HCT116 (cell line): ENCODE data around the gene SNX9. TPM values are rescaled to one million over a fixed set of nuclear protein-coding genes. Genes with fewer than 3 reads are reported as not detected.

ENCODE experiments used
- ATAC-seq: fragments of 200-7000 bp; cut with Tn5 transposase; 2 replicates; pipeline ENCODE4 v1.9.1; 2020; ENCODE audit warnings: mild to moderate bottlenecking, moderate library complexity
- BruUV-seq: library from RNA; stranded (reverse); fragments of 400-500 nt; replicated peaks from 2 replicates; lab custom pipeline; 2021; lab: Mats Ljungman, UMichigan
- CTCF ChIA-PET: fragments of 300-600 bp; sonication (Branson Sonifier 250); formaldehyde crosslinking; loops from one replicate; lab custom pipeline; 2021; ENCODE audit warnings: antibody characterized with exemption; lab: Charles Lee
- POLR2A ChIA-PET: fragments of 300-600, 350-600 bp; sonication (Branson Sonifier 250); formaldehyde crosslinking; loops from one replicate; lab custom pipeline; 2021; ENCODE audit warnings: antibody characterized with exemption; lab: Charles Lee
- RAD21 ChIA-PET, 2 experiments: fragments of 300-600 bp; sonication (Branson Sonifier 250); formaldehyde crosslinking; loops; one replicate each; lab custom pipeline; 2023; ENCODE audit warnings: low total read pairs in 2 of 2; ENCODE audit not compliant: uncharacterized antibody in 2 of 2, unreplicated experiment in 2 of 2, low non-redundant PET in 1 of 2; lab: Charles Lee
- DNase-seq: peaks from one replicate; pipeline ENCODE4 v3.0.0-alpha.2; 2010; ENCODE audit warnings: low read depth, low spot score
- H2AFZ ChIP-seq: fragments of 200-600 bp; shearing (Covaris generic), sonication (generic); 2 replicates; pipeline ENCODE4 v1.6.1; 2017; ENCODE audit warnings: low read depth, mixed run types, mixed read lengths, antibody characterized with exemption, low read length; ENCODE audit not compliant: poor library complexity, severe bottlenecking
- H3K27ac ChIP-seq: 2 replicates; pipeline ENCODE4 v1.5.1; 2012; ENCODE audit warnings: low read depth, low read length
- H3K27me3 ChIP-seq: fragments of 200-600 bp; sonication (generic); 2 replicates; pipeline ENCODE4 v1.6.1; 2016; ENCODE audit warnings: mixed run types, low read length, mixed read lengths; ENCODE audit not compliant: insufficient read depth
- H3K36me3 ChIP-seq, 2 experiments: fragments of 200-500 bp in 1 of 2; fragments of 200-600 bp in 1 of 2; sonication (Bioruptor generic) in 1 of 2; sonication (generic) in 1 of 2; 2 replicates each; pipeline versions ENCODE4 v1.5.1 to v1.6.1; 2014 to 2016; ENCODE audit warnings: low read length in 2 of 2, inconsistent platforms in 1 of 2, mixed read lengths in 1 of 2, mixed run types in 1 of 2; ENCODE audit not compliant: insufficient read depth in 2 of 2, control insufficient read depth in 1 of 2
- H3K4me1 ChIP-seq, 2 experiments: fragments of 200-600 bp in 1 of 2; sonication (generic) in 1 of 2; 2 replicates each; pipeline versions ENCODE4 v1.5.1 to v1.6.1; 2012 to 2017; ENCODE audit warnings: low read length in 2 of 2, inconsistent platforms in 1 of 2, mild to moderate bottlenecking in 1 of 2, mixed read lengths in 1 of 2, mixed run types in 1 of 2, moderate library complexity in 1 of 2; ENCODE audit not compliant: insufficient read depth in 2 of 2, control insufficient read depth in 1 of 2
- H3K4me2 ChIP-seq: fragments of 200-600 bp; sonication (generic); 2 replicates; pipeline ENCODE4 v1.6.1; 2017; ENCODE audit warnings: mixed run types, low read length, mixed read lengths
- H3K4me3 ChIP-seq, 2 experiments: fragments of 200-600 bp in 1 of 2; sonication (generic) in 1 of 2; replicated peaks in 1 of 2; 2 replicates each; pipeline ENCODE4 v1.5.1; 2011 to 2016; ENCODE audit warnings: low read length in 2 of 2, control low read depth in 1 of 2, low read depth in 1 of 2, mild to moderate bottlenecking in 1 of 2, mixed read lengths in 1 of 2, mixed run types in 1 of 2
- H3K79me2 ChIP-seq: fragments of 200-600 bp; sonication (generic); 2 replicates; pipeline ENCODE4 v1.6.1; 2017; ENCODE audit warnings: mild to moderate bottlenecking, mixed run types, low read length, moderate library complexity, mixed read lengths; ENCODE audit not compliant: insufficient read depth
- H3K9ac ChIP-seq: fragments of 200-600 bp; sonication (generic); 2 replicates; pipeline ENCODE4 v1.6.1; 2016; ENCODE audit warnings: low read length, mixed read lengths
- H3K9me2 ChIP-seq: fragments of 200-600 bp; sonication (generic), shearing (Covaris generic); 2 replicates; pipeline ENCODE4 v1.6.1; 2017; ENCODE audit warnings: mixed run types, mild to moderate bottlenecking, moderate library complexity; ENCODE audit not compliant: insufficient read depth
- H3K9me3 ChIP-seq, 2 experiments: fragments of 200-500 bp in 1 of 2; fragments of 200-600 bp in 1 of 2; sonication (Bioruptor generic) in 1 of 2; sonication (generic) in 1 of 2; 2 replicates each; pipeline ENCODE4 v1.6.1; 2014 to 2017; ENCODE audit warnings: low read length in 2 of 2, mixed read lengths in 2 of 2, inconsistent platforms in 1 of 2, low read depth in 1 of 2, mild to moderate bottlenecking in 1 of 2, mixed run types in 1 of 2, moderate library complexity in 1 of 2; ENCODE audit not compliant: control insufficient read depth in 1 of 2, insufficient read depth in 1 of 2
- H4K20me1 ChIP-seq: fragments of 200-600 bp; sonication (generic), shearing (Covaris generic); 2 replicates; pipeline ENCODE4 v1.6.1; 2017; ENCODE audit warnings: mixed run types, mild to moderate bottlenecking, moderate library complexity; ENCODE audit not compliant: insufficient read depth
- ATF3 ChIP-seq: IDR thresholded peaks from 2 replicates; pipeline ENCODE4 v1.6.1; 2012
- CBX3 ChIP-seq: IDR thresholded peaks from 2 replicates; pipeline ENCODE4 v1.6.1; 2012; ENCODE audit warnings: low read depth
- CEBPB ChIP-seq: IDR thresholded peaks from 2 replicates; pipeline ENCODE4 v1.6.1; 2012; ENCODE audit warnings: low read depth
- CTCF ChIP-seq, 3 experiments: fragments of 200-600 bp in 1 of 3; sonication (generic) in 1 of 3; IDR thresholded peaks in 2 of 3; conservative IDR thresholded peaks in 1 of 3; 2 replicates each; pipeline ENCODE4 v1.5.1; 2012 to 2017; ENCODE audit warnings: low read depth in 2 of 3, low read length in 2 of 3, antibody characterized with exemption in 1 of 3, borderline replicate concordance in 1 of 3, control low read depth in 1 of 3, mild to moderate bottlenecking in 1 of 3, mixed read lengths in 1 of 3, mixed run types in 1 of 3, moderate library complexity in 1 of 3; ENCODE audit not compliant: insufficient read depth in 1 of 3
- EGR1 ChIP-seq: IDR thresholded peaks from 2 replicates; pipeline ENCODE4 v1.6.1; 2012; ENCODE audit warnings: low read depth
- ELF1 ChIP-seq: IDR thresholded peaks from 2 replicates; pipeline ENCODE4 v1.6.1; 2012; ENCODE audit warnings: low read depth, borderline replicate concordance
- EZH2 ChIP-seq: fragments of 200-600 bp; sonication (generic); IDR thresholded peaks from 2 replicates; pipeline ENCODE4 v1.6.1; 2017; ENCODE audit warnings: antibody characterized with exemption, mixed run types
- EZH2phosphoT487 ChIP-seq: fragments of 200-600 bp; IDR thresholded peaks from 2 replicates; pipeline ENCODE4 v1.6.1; 2018; ENCODE audit warnings: antibody characterized with exemption, borderline replicate concordance
- JUND ChIP-seq: IDR thresholded peaks from 2 replicates; pipeline ENCODE4 v1.6.1; 2012
- MAX ChIP-seq: IDR thresholded peaks from 2 replicates; pipeline ENCODE4 v1.6.1; 2012
- POLR2AphosphoS5 ChIP-seq: IDR thresholded peaks from 2 replicates; pipeline ENCODE4 v1.6.1; 2011; ENCODE audit warnings: mild to moderate bottlenecking, low read depth, low read length, moderate library complexity
- RAD21 ChIP-seq: IDR thresholded peaks from 2 replicates; pipeline ENCODE4 v1.6.1; 2012; ENCODE audit warnings: low read depth, mild to moderate bottlenecking
- SRF ChIP-seq: IDR thresholded peaks from 2 replicates; pipeline ENCODE4 v1.6.1; 2012; ENCODE audit warnings: low read depth
- TCF7L2 ChIP-seq: IDR thresholded peaks from 2 replicates; pipeline ENCODE4 v1.7.0; 2011; ENCODE audit warnings: borderline replicate concordance, inconsistent platforms; ENCODE audit not compliant: insufficient read depth, insufficient read length; ENCODE audit errors: extremely low read depth
- ZBTB33 ChIP-seq: IDR thresholded peaks from 2 replicates; pipeline ENCODE4 v1.6.1; 2011; ENCODE audit warnings: mild to moderate bottlenecking, low read length, moderate library complexity; ENCODE audit not compliant: insufficient replicate concordance; ENCODE audit errors: extremely low read depth
- ZFX ChIP-seq: fragments of 450-650 bp; IDR thresholded peaks from 2 replicates; pipeline ENCODE4 v1.6.1; 2017
- ZNF274 ChIP-seq: fragments of 200-500 bp; sonication (Bioruptor generic); IDR thresholded peaks from 2 replicates; pipeline ENCODE4 v1.6.1; 2014; ENCODE audit warnings: mild to moderate bottlenecking, low read depth, low read length, inconsistent platforms
- intact Hi-C: fragments of 100-400 bp; cut with micrococcal nuclease; formaldehyde crosslinking; loops from 2 replicates; pipeline ENCODE4 v1.10.0; 2022
- total RNA-seq: library from RNA; stranded (reverse); gene quantifications from one replicate; pipeline ENCODE4 v1.2.1, GENCODE V29; 2021; ENCODE audit not compliant: unreplicated experiment

The SNX9 gene
- total RNA-seq, 1 experiment from 2014 or later = 42.5 TPM

GRCh38 chr6:157884756-157885155, 61.7 kb downstream of the SNX9 start:
- Histone ChIP-seq H3K27me3 (no peaks in the 10 kb centered on the region), H4K20me1 (no peaks in the 10 kb centered on the region), H2AFZ (no peak overlapping the region), H3K4me1 (no peaks in the 10 kb centered on the region), H3K9me3 (no peaks in the 10 kb centered on the region), H3K27ac (no peak overlapping the region), H3K4me3 (no peak overlapping the region), H3K79me2 (peaks cover 2% of the 10 kb centered on the region), H3K4me2 (no peak overlapping the region)
- no peak for ATAC-seq
- ChIA-PET POLR2A (interaction anchor here (0.5 kb wide), 1 partner anchor 658 kb away, joined by 5 read pairs; no protein-coding TSS in a partner anchor), CTCF (interaction anchor here (1.6 kb wide), 1 partner anchor 11 kb away, joined by 6 read pairs; no protein-coding TSS in a partner anchor)
- no TSS peak for BruUV-seq
- intact Hi-C loops = no loop called here
- TF ChIP-seq POLR2AphosphoS5 (no peak), ZNF274 (no peak), CBX3 (no peak), JUND (no peak), ELF1 (no peak), CEBPB (no peak), RAD21 (no peak), TCF7L2 (no peak), ATF3 (no peak), MAX (no peak), CTCF (IDR thresholded peaks at IDR 0.05 in 2 of 3, conservative IDR thresholded peaks at IDR 0.05 in 1 of 3; ENCODE audit: borderline replicate concordance in 1 of 3, insufficient read depth in 1 of 3, low read depth in 2 of 3, low read length in 2 of 3) (no peak), EZH2phosphoT487 (no peak), ZFX (no peak), EGR1 (no peak), ZBTB33 (no peak), EZH2 (no peak), SRF (no peak)
- TF ChIP-seq, all 23 proteins: peak for 0
- no peaks in the 10 kb centered on the region for H3K9me2 ChIP-seq
- no peak for DNase-seq
- H3K9ac ChIP-seq = no peak overlapping the region
- H3K36me3 ChIP-seq = peaks cover 0 to 9% of the 10 kb centered on the region in 2 experiments; a peak in 2 of 4 replicates
- RAD21 ChIA-PET = no interaction called here
